ENCODE data around the gene LRWD1. TPM values are rescaled to one million over a fixed set of nuclear protein-coding genes. Genes with fewer than 3 reads are reported as not detected.
"Not testable (repeated sequence)": the region's sequence is repeated elsewhere in the genome, so short reads cannot be mapped to it uniquely, and the experiment has no call there.

The LRWD1 gene
- polyA plus RNA-seq, 1 donor from 2014 or later = 13.4 TPM

DNA sequence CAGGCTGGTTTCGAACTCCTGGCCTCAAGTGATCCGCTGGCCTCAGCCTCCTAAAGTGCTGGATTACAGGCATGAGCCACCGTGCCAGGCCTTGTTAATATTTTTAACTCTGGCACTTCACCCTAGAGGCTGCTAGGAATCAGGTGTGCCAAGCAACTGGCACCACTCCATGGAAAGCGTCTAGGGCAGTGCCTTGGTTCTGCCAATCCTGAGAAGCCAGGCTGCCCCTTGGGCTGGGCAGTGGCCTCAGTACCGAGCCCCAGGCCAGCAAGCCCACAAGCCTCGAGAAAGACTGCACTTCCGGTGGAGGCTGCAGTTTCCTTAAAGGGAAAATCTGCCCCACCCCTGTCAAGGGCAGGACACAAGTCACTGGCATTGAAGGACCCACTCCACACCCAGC is 11.5 kb upstream of the LRWD1 start:
- Mint-ChIP-seq H3K4me1 (peaks cover 4 to 6% (median 4%) of the 10 kb centered on the region in 3 donors), H3K4me3 (no peak overlapping the region), H3K27me3 (no peaks in the 10 kb centered on the region), H3K9me3 (no peaks in the 10 kb centered on the region), H3K36me3 (no peaks in the 10 kb centered on the region), H3K27ac (peak overlapping the region in 1 of 3 donors; percentile 39)

DNA sequence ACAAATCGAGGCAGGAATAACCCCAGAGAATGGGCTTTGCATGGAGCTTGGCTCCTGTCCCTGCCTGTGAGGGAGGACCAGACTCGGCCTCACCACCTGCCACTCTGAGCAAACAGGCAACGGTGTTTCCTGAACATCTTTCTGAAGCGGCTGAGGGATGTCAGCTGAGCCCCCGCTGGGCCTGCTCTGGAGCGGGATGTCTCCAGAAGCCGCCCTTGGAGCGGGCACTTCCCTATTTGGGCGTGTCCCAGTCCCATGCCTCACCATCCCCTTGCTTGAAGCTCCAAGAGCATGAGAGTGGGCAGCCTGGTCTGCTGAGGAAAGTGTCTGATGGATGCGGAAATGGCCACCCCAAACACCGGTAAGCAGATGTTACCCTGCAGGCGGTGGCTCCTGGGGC is 10.3 kb upstream of the LRWD1 start:
- H3K4me1 Mint-ChIP-seq = peaks cover 4 to 6% (median 4%) of the 10 kb centered on the region in 3 donors
- H3K27ac Mint-ChIP-seq = no peak overlapping the region
- no peak overlapping the region for H3K4me3 Mint-ChIP-seq
- no peaks in the 10 kb centered on the region for H3K36me3 Mint-ChIP-seq
- H3K9me3 Mint-ChIP-seq = no peaks in the 10 kb centered on the region
- no peaks in the 10 kb centered on the region for H3K27me3 Mint-ChIP-seq

DNA sequence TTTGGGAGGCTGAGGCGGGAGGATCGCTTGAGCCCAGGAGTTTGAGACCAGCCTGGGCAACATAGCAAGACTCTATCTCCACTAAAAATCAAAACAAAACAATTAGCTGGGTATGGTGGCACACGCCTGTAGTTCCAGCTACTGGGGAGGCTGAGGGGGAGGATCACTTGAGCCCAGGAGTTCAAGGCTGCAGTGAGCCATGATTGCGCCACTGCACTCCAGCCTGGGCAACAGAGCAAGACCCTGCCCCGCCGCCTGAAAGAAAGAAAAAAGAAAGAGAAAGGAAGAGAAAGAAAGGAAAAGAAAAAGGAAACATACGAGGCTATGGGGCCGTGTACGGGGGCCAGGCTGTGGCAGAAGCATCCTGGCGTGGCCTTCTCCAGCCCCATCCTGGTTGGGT is 9.9 kb upstream of the LRWD1 start:
- H3K27ac Mint-ChIP-seq = peak overlapping the region in 1 of 3 donors; percentile 65
- H3K27me3 Mint-ChIP-seq, H3K4me3 Mint-ChIP-seq, H3K36me3 Mint-ChIP-seq, H3K4me1 Mint-ChIP-seq, H3K9me3 Mint-ChIP-seq: not testable (repeated sequence)

DNA sequence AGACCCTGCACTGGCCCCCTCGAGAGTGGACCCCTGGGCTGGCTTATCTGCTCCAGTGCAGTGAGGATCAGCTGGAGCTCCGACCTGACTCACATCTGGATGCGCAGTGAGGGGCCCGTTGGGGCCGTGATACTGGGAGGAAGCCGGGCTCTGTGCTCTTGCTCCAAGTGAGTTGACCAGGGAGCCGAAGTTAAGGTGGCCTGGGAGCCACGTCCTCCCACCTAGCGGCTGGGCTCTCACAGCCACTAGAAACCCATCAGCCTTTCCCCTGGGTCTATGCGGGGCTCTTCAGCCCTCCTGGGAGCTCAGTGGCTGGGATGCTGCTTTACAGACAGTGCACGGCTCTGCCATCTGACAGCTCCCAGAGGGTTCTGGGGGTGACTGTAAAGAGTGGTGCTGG is 9.2 kb upstream of the LRWD1 start:
- H3K36me3 Mint-ChIP-seq = no peaks in the 10 kb centered on the region
- no peaks in the 10 kb centered on the region for H3K9me3 Mint-ChIP-seq
- no peak overlapping the region for H3K27ac Mint-ChIP-seq
- no peaks in the 10 kb centered on the region for H3K27me3 Mint-ChIP-seq
- no peak overlapping the region for H3K4me3 Mint-ChIP-seq
- peaks cover 0 to under 1% (median 0%) of the 10 kb centered on the region in 3 donors for H3K4me1 Mint-ChIP-seq

- Mint-ChIP-seq H3K9me3 (no peaks in the 10 kb centered on the region), H3K27ac (no peak overlapping the region), H3K36me3 (no peaks in the 10 kb centered on the region), H3K27me3 (no peaks in the 10 kb centered on the region), H3K4me3 (no peak overlapping the region), H3K4me1 (peaks cover 0 to 1% (median 0%) of the 10 kb centered on the region in 3 donors)
Observed at GRCh38 chr7:102456327-102456726, 8.5 kb upstream of the LRWD1 start.

DNA sequence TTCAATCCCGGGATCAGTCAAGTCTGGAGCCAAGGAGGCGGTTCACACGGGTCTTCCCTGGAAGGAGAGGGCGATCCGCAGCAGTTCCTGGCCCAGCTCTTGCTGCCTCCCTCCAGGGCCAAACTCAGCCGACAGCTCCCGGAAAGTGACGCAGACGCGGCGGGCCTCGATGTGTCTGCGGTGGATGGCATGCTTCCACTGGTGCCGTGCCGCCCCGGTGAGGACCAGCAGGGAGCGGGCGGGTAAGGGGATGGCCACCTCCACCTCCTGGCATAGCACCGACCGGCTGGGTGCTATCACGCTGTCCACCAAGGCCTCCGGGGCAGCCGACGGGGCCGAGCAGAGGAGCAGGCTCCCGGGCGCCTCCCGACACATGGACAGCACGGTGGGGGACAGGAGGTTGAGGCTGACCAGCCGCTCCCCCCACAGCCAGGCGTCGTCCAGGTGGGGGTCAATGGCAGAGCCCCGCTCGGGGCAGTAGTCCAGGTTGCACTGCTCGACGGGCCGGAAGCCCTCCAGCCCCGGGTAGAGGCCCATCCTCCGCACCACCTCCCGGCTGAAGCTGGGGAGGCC is 7.3 kb upstream of the LRWD1 start:
- Mint-ChIP-seq H3K36me3 (no peaks in the 10 kb centered on the region), H3K9me3 (no peaks in the 10 kb centered on the region), H3K27me3 (no peaks in the 10 kb centered on the region), H3K4me1 (peaks cover under 1 to 1% (median under 1%) of the 10 kb centered on the region in 3 donors), H3K4me3 (no peak overlapping the region), H3K27ac (no peak overlapping the region)

DNA sequence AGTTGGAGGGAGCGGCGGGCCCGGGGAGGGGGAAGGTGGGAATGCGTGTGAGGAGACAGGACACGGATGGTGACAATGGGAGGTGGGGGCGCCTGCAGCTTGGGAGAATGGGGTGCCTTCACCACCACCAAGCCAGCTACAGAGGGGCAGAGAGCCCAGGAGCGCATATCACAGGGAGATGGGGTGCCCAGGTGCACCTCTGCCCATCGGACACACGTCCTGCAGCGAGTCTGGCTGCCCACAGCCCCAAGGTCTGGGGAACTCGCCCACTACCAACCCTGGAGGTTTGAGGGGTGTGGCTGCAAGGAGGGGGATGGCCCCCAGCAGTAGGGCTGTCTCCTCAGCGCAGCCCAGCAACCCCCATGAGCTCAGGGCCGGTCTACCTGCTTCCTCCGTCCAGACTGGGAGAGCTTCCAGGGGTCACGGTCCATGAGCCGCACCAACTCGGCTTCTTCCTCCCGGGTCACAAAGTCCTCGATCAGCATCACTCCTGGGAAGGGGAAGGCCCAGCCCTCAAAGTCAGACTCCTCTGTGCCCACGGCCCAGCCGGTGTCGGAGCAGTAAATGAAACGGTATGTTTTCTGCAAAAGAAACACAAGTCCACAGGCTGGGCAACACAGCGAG is 5.5 kb upstream of the LRWD1 start:
- Mint-ChIP-seq H3K4me3 (no peak overlapping the region), H3K4me1 (peaks cover 5 to 13% (median 7%) of the 10 kb centered on the region in 3 donors), H3K27ac (no peak overlapping the region)

DNA sequence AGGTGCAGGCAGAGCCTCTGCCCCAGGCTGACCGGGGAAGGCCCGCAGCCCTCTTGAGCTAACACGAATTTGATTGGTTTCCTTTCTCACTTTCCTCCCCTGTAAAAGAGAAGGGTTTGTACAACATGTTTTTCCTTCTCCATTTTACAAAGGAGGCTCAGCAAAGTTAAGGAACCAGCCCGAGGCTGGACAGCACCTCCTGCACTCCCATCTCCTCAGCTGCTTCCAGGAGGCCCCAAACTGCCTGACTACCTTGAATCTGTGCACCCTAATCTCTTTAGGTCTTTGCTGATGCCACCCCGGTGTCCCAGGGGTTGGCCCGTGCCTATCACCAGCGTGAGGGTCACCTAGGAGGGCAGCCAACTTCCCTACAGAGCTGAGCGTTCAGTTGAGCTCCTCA is 4.3 kb upstream of the LRWD1 start:
- Mint-ChIP-seq H3K4me3 (peak overlapping the region in 2 of 4 donors; percentile 13 to 37), H3K9me3 (no peaks in the 10 kb centered on the region), H3K36me3 (no peaks in the 10 kb centered on the region), H3K27me3 (no peaks in the 10 kb centered on the region), H3K4me1 (peaks cover 5 to 13% (median 8%) of the 10 kb centered on the region in 3 donors), H3K27ac (peak overlapping the region in 1 of 3 donors; percentile 69)

More for the DNA sequence above, 5.5 kb upstream of the LRWD1 start:
- H3K27me3 Mint-ChIP-seq = no peaks in the 10 kb centered on the region
- no peaks in the 10 kb centered on the region for H3K9me3 Mint-ChIP-seq
- no peaks in the 10 kb centered on the region for H3K36me3 Mint-ChIP-seq

- H3K36me3 Mint-ChIP-seq = no peaks in the 10 kb centered on the region
- H3K9me3 Mint-ChIP-seq = no peaks in the 10 kb centered on the region
- H3K4me1 Mint-ChIP-seq = peaks cover 5 to 20% (median 18%) of the 10 kb centered on the region in 3 donors
- peak overlapping the region; percentile 54 to 88 (median 64) for H3K27ac Mint-ChIP-seq
- peak overlapping the region; percentile 87 to 94 (median 94) for H3K4me3 Mint-ChIP-seq
- H3K27me3 Mint-ChIP-seq = no peaks in the 10 kb centered on the region
Observed at GRCh38 chr7:102463841-102464576, 775 bp upstream of the LRWD1 start.

GRCh38 chr7:102466097-102466496 is 1.3 kb downstream of the LRWD1 start:
- H3K9me3 Mint-ChIP-seq = no peaks in the 10 kb centered on the region
- peak overlapping the region; percentile 87 to 94 (median 94) for H3K4me3 Mint-ChIP-seq
- H3K27ac Mint-ChIP-seq = peak overlapping the region in 2 of 3 donors; percentile 78 to 85
- H3K36me3 Mint-ChIP-seq = no peaks in the 10 kb centered on the region
- peaks cover 5 to 18% (median 18%) of the 10 kb centered on the region in 3 donors for H3K4me1 Mint-ChIP-seq
- no peaks in the 10 kb centered on the region for H3K27me3 Mint-ChIP-seq

- Mint-ChIP-seq H3K4me3 (no peak overlapping the region), H3K27me3 (no peaks in the 10 kb centered on the region), H3K4me1 (peaks cover under 1 to 16% (median 16%) of the 10 kb centered on the region in 3 donors)
Observed at GRCh38 chr7:102467581-102468477, 3.0 kb downstream of the LRWD1 start.

GRCh38 chr7:102468478-102469350 is 3.9 kb downstream of the LRWD1 start:
- H3K27me3 Mint-ChIP-seq = no peaks in the 10 kb centered on the region
- peak overlapping the region in 1 of 4 donors; percentile 37 for H3K4me3 Mint-ChIP-seq
- H3K27ac Mint-ChIP-seq = no peak overlapping the region
- H3K4me1 Mint-ChIP-seq = peaks cover 0 to 16% (median 13%) of the 10 kb centered on the region in 3 donors
- no peaks in the 10 kb centered on the region for H3K36me3 Mint-ChIP-seq
- no peaks in the 10 kb centered on the region for H3K9me3 Mint-ChIP-seq

More at GRCh38 chr7:102467581-102468477, 3.0 kb downstream of the LRWD1 start:
- Mint-ChIP-seq H3K36me3 (no peaks in the 10 kb centered on the region), H3K9me3 (no peaks in the 10 kb centered on the region), H3K27ac (no peak overlapping the region)

DNA sequence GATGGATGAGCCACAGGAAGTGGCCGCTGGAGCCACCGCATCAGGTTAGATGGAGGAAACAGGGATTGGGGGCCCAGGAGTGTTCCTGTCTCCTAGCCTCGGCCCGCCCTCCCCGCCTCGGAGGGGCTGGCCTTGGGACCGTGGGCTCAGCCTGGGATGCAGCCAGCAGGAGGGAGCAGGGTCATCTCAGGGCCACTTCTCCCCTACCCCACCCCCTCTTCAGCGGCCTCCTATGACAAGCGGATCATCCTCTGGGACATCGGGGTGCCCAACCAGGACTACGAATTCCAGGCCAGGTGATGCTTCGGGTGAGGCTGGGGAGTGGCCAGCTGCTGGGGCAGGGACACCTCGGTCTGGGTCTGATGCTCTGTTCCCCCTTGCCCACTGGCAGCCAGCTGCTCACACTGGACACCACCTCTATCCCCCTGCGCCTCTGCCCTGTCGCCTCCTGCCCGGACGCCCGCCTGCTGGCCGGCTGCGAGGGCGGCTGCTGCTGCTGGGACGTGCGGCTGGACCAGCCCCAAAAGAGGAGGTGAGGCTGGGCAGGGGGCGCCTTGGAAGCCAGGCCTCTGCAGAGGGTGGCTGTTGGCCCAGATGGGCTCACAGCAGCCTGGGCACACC is 4.7 kb downstream of the LRWD1 start:
- Mint-ChIP-seq H3K4me3 (peak overlapping the region in 1 of 4 donors; percentile 74), H3K27me3 (no peaks in the 10 kb centered on the region), H3K4me1 (peaks cover 0 to 10% (median 7%) of the 10 kb centered on the region in 3 donors), H3K36me3 (no peaks in the 10 kb centered on the region), H3K9me3 (no peaks in the 10 kb centered on the region), H3K27ac (no peak overlapping the region)

All from IgD-negative memory B cell (primary cell).